Stomach (tissue), 9 donors: ENCODE measurements around the gene THAP10. TPM values are rescaled to one million over a fixed set of nuclear protein-coding genes. Genes with fewer than 3 reads are reported as not detected.

Experiments used
- DNase-seq, 2 donors: peaks; one replicate each; pipeline versions ENCODE4 v3.0.0 to v3.0.0-alpha.2; 2013 to 2019
- H3K27ac ChIP-seq, 5 donors: fragments of 200-600 bp in 4 of 5; sonication (generic) in 4 of 5; one replicate each; pipeline ENCODE4 v1.5.1; 2013 to 2019; ENCODE audit warnings: mild to moderate bottlenecking in 1 of 5, moderate library complexity in 1 of 5
- H3K27me3 ChIP-seq, 3 donors: fragments of 200-600 bp; sonication (generic); one replicate each; pipeline ENCODE4 v1.5.1; 2017 to 2019; ENCODE audit warnings: mixed run types in 1 of 3
- H3K36me3 ChIP-seq, 4 donors: fragments of 200-600 bp; sonication (generic); 1 replicate in 3 of 4; 2 replicates in 1 of 4; pipeline ENCODE4 v1.5.1; 2016 to 2019
- H3K4me1 ChIP-seq, 4 donors: fragments of 200-600 bp; sonication (generic); one replicate each; pipeline ENCODE4 v1.5.1; 2016 to 2019
- H3K4me3 ChIP-seq, 4 donors: fragments of 200-600 bp; sonication (generic) in 3 of 4; one replicate each; pipeline ENCODE4 v1.5.1; 2016 to 2019; ENCODE audit warnings: mild to moderate bottlenecking in 1 of 4
- H3K9me3 ChIP-seq, 4 donors: fragments of 200-600 bp; sonication (generic); one replicate each; pipeline ENCODE4 v1.5.1; 2016 to 2019
- CTCF ChIP-seq, 7 experiments: fragments of 450-650 bp in 4 of 7; fragments of 200-600 bp in 3 of 7; sonication (generic) in 3 of 7; IDR thresholded peaks; one replicate each; pipeline ENCODE4 v1.5.1; 2016 to 2019; ENCODE audit warnings: antibody characterized with exemption in 7 of 7, control low read depth in 2 of 7, mild to moderate bottlenecking in 1 of 7
- EP300 ChIP-seq: sonication (generic); formaldehyde crosslinking; IDR thresholded peaks from one replicate; pipeline ENCODE4 v1.6.1; 2017; ENCODE audit warnings: antibody characterized with exemption
- POLR2A ChIP-seq, 4 donors: fragments of 450-650 bp; IDR thresholded peaks; one replicate each; pipeline ENCODE4 v1.6.1; 2016; ENCODE audit warnings: antibody characterized with exemption in 4 of 4, control low read depth in 2 of 4, mild to moderate bottlenecking in 1 of 4, moderate library complexity in 1 of 4
- POLR2AphosphoS5 ChIP-seq, 3 donors: sonication (generic); formaldehyde crosslinking; IDR thresholded peaks; one replicate each; pipeline ENCODE4 v1.6.1; 2016; ENCODE audit warnings: antibody characterized with exemption in 3 of 3
- WGBS, 5 donors: extraction: QIAGEN DNeasy Blood & Tissue Kit in 3 of 5; methylation state at CpG; one replicate each; pipeline versions ENCODE4 v1.1.5 to v1.1.7; 2013 to 2018; 5-methylcytosine and 5-hydroxymethylcytosine counted together
- intact Hi-C: fragments of 100-400 bp; cut with DNase I; formaldehyde crosslinking; loops from one replicate; pipeline ENCODE4 v1.15.1; 2023; ENCODE audit warnings: low total_unique reads
- polyA plus RNA-seq, 3 donors: library from polyadenylated mRNA; stranded (reverse); fragments of 200-250 nt; gene quantifications; one replicate each; pipeline ENCODE4 v1.2.3, GENCODE V29; 2013
- total RNA-seq, 5 donors: library from RNA; depleted of rRNA; stranded (reverse); fragments of >200 nt; gene quantifications; one replicate each; pipeline versions ENCODE4 v1.1.0 to v1.2.3, GENCODE V29; 2014 to 2016
- donor health status: healthy with polysubstance abuse.
- donor health status: Bipolar disorder and iron deficiency.
- donor health status: healthy.

The THAP10 gene
- total and polyA plus RNA-seq, 8 donors: 0.72 to 4.5 (median 2.4) TPM; not detected in 1

GRCh38 chr15:70869346-70869745 is 22.9 kb downstream of the THAP10 start:
- peaks cover 0 to 6% (median 0%) of the 10 kb centered on the region in 3 donors for H3K27me3 ChIP-seq
- peak in 1 of 2 donors; percentile 26 for DNase-seq
- peak overlapping the region in 2 of 5 donors; percentile 14 to 29 for H3K27ac ChIP-seq
- no peaks in the 10 kb centered on the region for H3K36me3 ChIP-seq
- H3K4me1 ChIP-seq: peaks cover 0 to 28% (median 16%) of the 10 kb centered on the region in 4 donors
- intact Hi-C loops: no loop called here
- no peak overlapping the region for H3K4me3 ChIP-seq
- 68 to 86% (median 72%) methylated on average over 3 of the region's 3 CpGs for WGBS, 5 donors
- TF ChIP-seq POLR2A (IDR thresholded peaks at IDR 0.05): no peak
- no peaks in the 10 kb centered on the region for H3K9me3 ChIP-seq

- TF ChIP-seq CTCF (IDR thresholded peaks at IDR 0.05): no peak
- TF ChIP-seq POLR2AphosphoS5 (IDR thresholded peaks at IDR 0.05): peak; percentile 39 to 49 (median 45)
- peak overlapping the region in 4 of 5 donors; percentile 4 to 71 (median 49) for H3K27ac ChIP-seq
Observed at GRCh38 chr15:70867911-70868467, 24.2 kb downstream of the THAP10 start.

GRCh38 chr15:70866982-70867641 is 25.1 kb downstream of the THAP10 start:
- peak overlapping the region in 4 of 5 donors; percentile 4 to 71 (median 29) for H3K27ac ChIP-seq
- peaks cover 0 to 28% (median 16%) of the 10 kb centered on the region in 4 donors for H3K4me1 ChIP-seq
- WGBS, 5 donors: 85 to 89% (median 87%) methylated on average over 5 of the region's 5 CpGs
- no peaks in the 10 kb centered on the region for H3K36me3 ChIP-seq
- H3K27me3 ChIP-seq: no peaks in the 10 kb centered on the region
- no peak for DNase-seq
- no peaks in the 10 kb centered on the region for H3K9me3 ChIP-seq
- H3K4me3 ChIP-seq: no peak overlapping the region
- intact Hi-C loops: no loop called here
- TF ChIP-seq CTCF (IDR thresholded peaks at IDR 0.05) (no peak), POLR2AphosphoS5 (IDR thresholded peaks at IDR 0.05) (no peak), EP300 (no peak), POLR2A (IDR thresholded peaks at IDR 0.05) (no peak)

More at GRCh38 chr15:70867911-70868467, 24.2 kb downstream of the THAP10 start:
- no peaks in the 10 kb centered on the region for H3K9me3 ChIP-seq
- peaks cover 0 to 28% (median 16%) of the 10 kb centered on the region in 4 donors for H3K4me1 ChIP-seq
- 49 to 75% (median 67%) methylated on average over 6 of the region's 6 CpGs for WGBS, 5 donors
- H3K4me3 ChIP-seq: no peak overlapping the region
- intact Hi-C loops: no loop called here
- peak in 1 of 2 donors; percentile 82 for DNase-seq
- H3K27me3 ChIP-seq: no peaks in the 10 kb centered on the region
- no peaks in the 10 kb centered on the region for H3K36me3 ChIP-seq

- Histone ChIP-seq H3K27ac (no peak overlapping the region), H3K9me3 (no peaks in the 10 kb centered on the region), H3K4me3 (no peak overlapping the region), H3K4me1 (peaks cover 7 to 23% (median 15%) of the 10 kb centered on the region in 4 donors), H3K36me3 (no peaks in the 10 kb centered on the region), H3K27me3 (no peaks in the 10 kb centered on the region)
- DNase-seq: no peak
- intact Hi-C loops: no loop called here
- TF ChIP-seq POLR2A (IDR thresholded peaks at IDR 0.05): no peak
- no peak for TF ChIP-seq EP300
- no peak for TF ChIP-seq CTCF (IDR thresholded peaks at IDR 0.05)
- no peak for TF ChIP-seq POLR2AphosphoS5 (IDR thresholded peaks at IDR 0.05)
- 56 to 83% (median 60%) methylated on average over 4 of the region's 4 CpGs for WGBS, 5 donors
Observed at GRCh38 chr15:70863450-70864218, 28.6 kb downstream of the THAP10 start.
